B cell (primary cell): ENCODE data around the gene CHD6. TPM values are rescaled to one million over a fixed set of nuclear protein-coding genes. Genes with fewer than 3 reads are reported as not detected.

ENCODE experiments used
- ATAC-seq: fragments of 200-7000 bp; cut with Tn5 transposase; one replicate; pipeline ENCODE4 v1.10.0; 2021; ENCODE audit warnings: low read depth, mild to moderate bottlenecking, moderate number of reproducible peaks, moderate library complexity
- CTCF ChIA-PET: fragments of 350-600 bp; sonication (Branson Sonifier 250); formaldehyde crosslinking; loops from one replicate; lab custom pipeline; 2021; ENCODE audit warnings: antibody characterized with exemption, inconsistent platforms; lab: Charles Lee
- POLR2A ChIA-PET: fragments of 350-600 bp; sonication (Branson Sonifier 250); formaldehyde crosslinking; loops from one replicate; lab custom pipeline; 2021; ENCODE audit warnings: antibody characterized with exemption; lab: Charles Lee
- DNase-seq: peaks from one replicate; pipeline ENCODE4 v3.0.0; 2013
- H2AFZ ChIP-seq: 2 replicates; pipeline ENCODE4 v1.6.1; 2012; ENCODE audit warnings: mild to moderate bottlenecking, low read depth, low read length; ENCODE audit not compliant: insufficient read depth, poor library complexity, severe bottlenecking
- H3K27ac ChIP-seq, 2 donors: 1 replicate in 1 of 2; 2 replicates in 1 of 2; pipeline ENCODE4 v1.5.1; 2012 to 2013; ENCODE audit warnings: low read length in 2 of 2, mild to moderate bottlenecking in 2 of 2, moderate library complexity in 1 of 2
- H3K27me3 ChIP-seq, 4 experiments: fragments of 200-600 bp in 1 of 4; sonication (generic) in 1 of 4; replicated peaks in 1 of 4; 1 replicate in 2 of 4; 2 replicates in 2 of 4; pipeline versions ENCODE4 v1.6.1 to v1.7.0; 2013 to 2016; ENCODE audit warnings: low read length in 3 of 4, mild to moderate bottlenecking in 2 of 4, mixed read lengths in 1 of 4, moderate library complexity in 1 of 4; ENCODE audit not compliant: insufficient read depth in 4 of 4, control insufficient read depth in 3 of 4; ENCODE audit errors: control extremely low read depth in 1 of 4
- H3K36me3 ChIP-seq, 2 experiments: replicated peaks in 1 of 2; 1 replicate in 1 of 2; 2 replicates in 1 of 2; pipeline versions ENCODE4 v1.6.1 to v1.7.1; 2013; ENCODE audit warnings: low read length in 1 of 2; ENCODE audit not compliant: insufficient read depth in 2 of 2, control insufficient read depth in 1 of 2; ENCODE audit errors: control extremely low read depth in 1 of 2, extremely low read depth in 1 of 2
- H3K4me1 ChIP-seq, 2 donors: fragments of 200-600 bp in 1 of 2; sonication (generic) in 1 of 2; 1 replicate in 1 of 2; 2 replicates in 1 of 2; pipeline versions ENCODE4 v1.5.1 to v1.6.1; 2013 to 2017; ENCODE audit warnings: low read length in 2 of 2; ENCODE audit not compliant: control insufficient read depth in 2 of 2, insufficient read depth in 2 of 2
- H3K4me2 ChIP-seq: replicated peaks from 2 replicates; pipeline ENCODE3; 2012; ENCODE audit warnings: mild to moderate bottlenecking, low read depth, low read length; ENCODE audit not compliant: poor library complexity, severe bottlenecking
- H3K4me3 ChIP-seq, 5 experiments: fragments of 200-600 bp in 1 of 5; sonication (generic) in 1 of 5; 1 replicate in 3 of 5; 2 replicates in 2 of 5; pipeline versions ENCODE4 v1.5.1 to v1.7.0; 2011 to 2016; ENCODE audit warnings: low read length in 4 of 5, mild to moderate bottlenecking in 4 of 5, low read depth in 2 of 5, control low read depth in 1 of 5, moderate library complexity in 1 of 5; ENCODE audit not compliant: insufficient read depth in 1 of 5; ENCODE audit errors: control extremely low read depth in 1 of 5, extremely low read depth in 1 of 5
- H3K79me2 ChIP-seq: fragments of 200-600 bp; sonication (generic); one replicate; pipeline ENCODE4 v1.6.0; 2016; ENCODE audit warnings: low read length; ENCODE audit not compliant: control insufficient read depth, insufficient read depth
- H3K9ac ChIP-seq: fragments of 200-600 bp; sonication (generic); 2 replicates; pipeline ENCODE4 v1.6.1; 2017; ENCODE audit warnings: mild to moderate bottlenecking, low read length, moderate library complexity
- H3K9me3 ChIP-seq, 3 donors: one replicate each; pipeline versions ENCODE4 v1.6.1 to v1.7.1; 2013; ENCODE audit warnings: low read length in 2 of 3; ENCODE audit not compliant: control insufficient read depth in 2 of 3, insufficient read depth in 1 of 3; ENCODE audit errors: control extremely low read depth in 1 of 3
- H4K20me1 ChIP-seq: 2 replicates; pipeline ENCODE4 v1.6.0; 2012; ENCODE audit warnings: mild to moderate bottlenecking, low read length; ENCODE audit not compliant: insufficient read depth, control insufficient read depth, poor library complexity, severe bottlenecking
- H3K27ac Mint-ChIP-seq: one replicate; pipeline ENCODE4 v1.8.0; 2021; ENCODE audit warnings: mixed read lengths
- H3K27me3 Mint-ChIP-seq: one replicate; pipeline ENCODE4 v1.8.0; 2021; ENCODE audit warnings: mixed read lengths
- H3K4me1 Mint-ChIP-seq: one replicate; pipeline ENCODE4 v1.8.0; 2021; ENCODE audit warnings: mixed read lengths
- H3K4me3 Mint-ChIP-seq: one replicate; pipeline ENCODE4 v1.8.0; 2021; ENCODE audit warnings: mixed read lengths
- H3K9me3 Mint-ChIP-seq: one replicate; pipeline ENCODE4 v1.8.0; 2022; ENCODE audit warnings: mixed read lengths; ENCODE audit not compliant: insufficient read depth
- EZH2 ChIP-seq: IDR thresholded peaks from 2 replicates; pipeline ENCODE4 v1.6.1; 2012; ENCODE audit warnings: borderline replicate concordance, low read depth, mild to moderate bottlenecking, moderate library complexity, low read length; ENCODE audit not compliant: insufficient read depth, poor library complexity, severe bottlenecking
- WGBS: methylation state at CpG from one replicate; pipeline ENCODE4 v1.1.5; 2013; ENCODE audit warnings: missing lambda C conversion rate; ENCODE audit not compliant: insufficient coverage; 5-methylcytosine and 5-hydroxymethylcytosine counted together
- intact Hi-C: fragments of 100-400 bp; cut with micrococcal nuclease; formaldehyde crosslinking; loops from one replicate; pipeline ENCODE4 v1.10.0; 2022
- polyA plus RNA-seq: library from polyadenylated mRNA; depleted of rRNA; stranded (reverse); fragments of >200 nt; gene quantifications from 2 replicates; pipeline ENCODE4 v1.2.3, GENCODE V29; 2012
- total RNA-seq, 2 donors: library from RNA; stranded (reverse); fragments of 120-200 nt in 1 of 2; gene quantifications; 1 replicate in 1 of 2; 2 replicates in 1 of 2; pipeline versions ENCODE4 v1.2.3 to v1.2.4, GENCODE V29; 2013 to 2022
- TF ChIP-seq, protein P1 (sequence below): fragments of 200-600 bp; IDR thresholded peaks from one replicate; pipeline ENCODE4 v1.8.0; 2022; ENCODE audit warnings: antibody characterized with exemption, mild to moderate bottlenecking

The CHD6 gene
- total and polyA plus RNA-seq, 2 donors (not counting 1 experiment from before 2014, with no cell fraction given): 10.3 to 117 TPM

DNA sequence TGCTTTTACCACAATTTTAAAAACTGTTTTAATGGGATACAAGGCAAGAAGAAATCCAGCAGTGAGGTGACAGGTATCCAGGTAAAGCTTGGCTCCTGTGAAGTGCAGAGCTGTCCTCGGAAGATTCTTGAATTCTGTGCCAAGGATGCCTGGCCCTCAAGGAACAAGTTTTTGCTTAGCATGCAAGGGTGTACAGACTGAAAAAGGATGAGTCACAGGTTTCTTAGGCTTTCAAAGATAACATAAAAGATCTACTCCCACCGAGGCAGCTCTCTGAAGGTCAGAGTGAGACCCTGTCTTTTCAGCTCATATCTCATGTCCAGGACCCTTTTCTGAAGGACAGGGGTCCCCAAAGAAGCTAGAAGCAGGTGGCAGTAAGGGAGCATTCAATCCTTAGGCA lies 83.3 kb downstream of the CHD6 start:
- no peaks in the 10 kb centered on the region for H3K27me3 ChIP-seq
- Mint-ChIP-seq H3K27ac (no peak overlapping the region), H3K4me3 (no peak overlapping the region), H3K27me3 (no peaks in the 10 kb centered on the region), H3K4me1 (no peaks in the 10 kb centered on the region), H3K9me3 (no peaks in the 10 kb centered on the region)
- H3K79me2 ChIP-seq: peaks cover 44% of the 10 kb centered on the region
- no peak overlapping the region for H3K4me3 ChIP-seq
- intact Hi-C loops: no loop called here
- H3K9me3 ChIP-seq: peaks cover 0 to 9% (median 4%) of the 10 kb centered on the region in 3 donors
- no peak overlapping the region for H3K27ac ChIP-seq
- TF ChIP-seq, protein P1, sequence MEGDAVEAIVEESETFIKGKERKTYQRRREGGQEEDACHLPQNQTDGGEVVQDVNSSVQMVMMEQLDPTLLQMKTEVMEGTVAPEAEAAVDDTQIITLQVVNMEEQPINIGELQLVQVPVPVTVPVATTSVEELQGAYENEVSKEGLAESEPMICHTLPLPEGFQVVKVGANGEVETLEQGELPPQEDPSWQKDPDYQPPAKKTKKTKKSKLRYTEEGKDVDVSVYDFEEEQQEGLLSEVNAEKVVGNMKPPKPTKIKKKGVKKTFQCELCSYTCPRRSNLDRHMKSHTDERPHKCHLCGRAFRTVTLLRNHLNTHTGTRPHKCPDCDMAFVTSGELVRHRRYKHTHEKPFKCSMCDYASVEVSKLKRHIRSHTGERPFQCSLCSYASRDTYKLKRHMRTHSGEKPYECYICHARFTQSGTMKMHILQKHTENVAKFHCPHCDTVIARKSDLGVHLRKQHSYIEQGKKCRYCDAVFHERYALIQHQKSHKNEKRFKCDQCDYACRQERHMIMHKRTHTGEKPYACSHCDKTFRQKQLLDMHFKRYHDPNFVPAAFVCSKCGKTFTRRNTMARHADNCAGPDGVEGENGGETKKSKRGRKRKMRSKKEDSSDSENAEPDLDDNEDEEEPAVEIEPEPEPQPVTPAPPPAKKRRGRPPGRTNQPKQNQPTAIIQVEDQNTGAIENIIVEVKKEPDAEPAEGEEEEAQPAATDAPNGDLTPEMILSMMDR: no peak
- no peak for TF ChIP-seq EZH2
- ATAC-seq: no peak
- ChIA-PET POLR2A (no interaction called here), CTCF (no interaction called here)
- H3K36me3 ChIP-seq: peaks cover 0 to 26% of the 10 kb centered on the region in 2 experiments
- peaks cover 4% of the 10 kb centered on the region for H4K20me1 ChIP-seq
- no peak overlapping the region for H3K4me2 ChIP-seq
- no peak overlapping the region for H3K9ac ChIP-seq
- WGBS: 100% methylated on average over 1 of the region's 2 CpGs
- DNase-seq: no peak
- H2AFZ ChIP-seq: no peak overlapping the region
- no peaks in the 10 kb centered on the region for H3K4me1 ChIP-seq

DNA sequence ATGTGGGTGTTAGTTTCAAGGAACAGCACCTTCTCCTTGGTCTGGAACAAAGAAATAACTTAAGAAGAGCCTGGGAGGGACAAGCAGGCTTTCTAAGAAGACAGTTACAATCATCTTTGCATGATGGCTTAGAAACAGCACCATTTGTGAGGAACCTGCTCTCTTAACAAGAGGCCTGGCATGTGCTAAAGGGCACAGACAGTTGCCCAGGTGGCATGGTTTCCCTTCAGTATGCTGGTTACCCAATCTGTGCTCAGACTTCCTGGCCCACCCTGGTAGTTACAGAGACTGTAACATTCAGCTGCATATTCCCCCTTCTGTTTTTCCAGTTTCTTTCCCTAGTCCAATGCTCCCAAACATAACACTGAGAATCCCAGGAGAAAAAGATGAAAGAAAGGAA lies 84.0 kb downstream of the CHD6 start:
- Mint-ChIP-seq H3K27ac (no peak overlapping the region), H3K4me1 (no peaks in the 10 kb centered on the region), H3K4me3 (no peak overlapping the region), H3K9me3 (no peaks in the 10 kb centered on the region), H3K27me3 (no peaks in the 10 kb centered on the region)
- Histone ChIP-seq H3K4me3 (no peak overlapping the region), H3K9ac (no peak overlapping the region), H3K4me2 (no peak overlapping the region), H3K36me3 (peaks cover 0 to 33% of the 10 kb centered on the region in 2 experiments), H3K27ac (no peak overlapping the region), H3K4me1 (no peaks in the 10 kb centered on the region), H3K79me2 (peaks cover 48% of the 10 kb centered on the region), H3K27me3 (no peaks in the 10 kb centered on the region), H4K20me1 (peaks cover 4% of the 10 kb centered on the region), H3K9me3 (peaks cover 0 to 9% (median 4%) of the 10 kb centered on the region in 3 donors), H2AFZ (no peak overlapping the region)
- CTCF ChIA-PET: no interaction called here
- POLR2A ChIA-PET: no interaction called here
- intact Hi-C loops: no loop called here
- DNase-seq: no peak
- TF ChIP-seq, protein P1: no peak
- TF ChIP-seq EZH2: no peak
- no peak for ATAC-seq
